Measurements from ENCODE around the gene KIAA1191. TPM values are rescaled to one million over a fixed set of nuclear protein-coding genes. Genes with fewer than 3 reads are reported as not detected.

KIAA1191 gene
- total and polyA plus RNA-seq, 2 of the 8 experiments (the other 6 are each of a cell fraction or from before 2014, with no cell fraction given): 86.4 to 88.0 TPM

DNA sequence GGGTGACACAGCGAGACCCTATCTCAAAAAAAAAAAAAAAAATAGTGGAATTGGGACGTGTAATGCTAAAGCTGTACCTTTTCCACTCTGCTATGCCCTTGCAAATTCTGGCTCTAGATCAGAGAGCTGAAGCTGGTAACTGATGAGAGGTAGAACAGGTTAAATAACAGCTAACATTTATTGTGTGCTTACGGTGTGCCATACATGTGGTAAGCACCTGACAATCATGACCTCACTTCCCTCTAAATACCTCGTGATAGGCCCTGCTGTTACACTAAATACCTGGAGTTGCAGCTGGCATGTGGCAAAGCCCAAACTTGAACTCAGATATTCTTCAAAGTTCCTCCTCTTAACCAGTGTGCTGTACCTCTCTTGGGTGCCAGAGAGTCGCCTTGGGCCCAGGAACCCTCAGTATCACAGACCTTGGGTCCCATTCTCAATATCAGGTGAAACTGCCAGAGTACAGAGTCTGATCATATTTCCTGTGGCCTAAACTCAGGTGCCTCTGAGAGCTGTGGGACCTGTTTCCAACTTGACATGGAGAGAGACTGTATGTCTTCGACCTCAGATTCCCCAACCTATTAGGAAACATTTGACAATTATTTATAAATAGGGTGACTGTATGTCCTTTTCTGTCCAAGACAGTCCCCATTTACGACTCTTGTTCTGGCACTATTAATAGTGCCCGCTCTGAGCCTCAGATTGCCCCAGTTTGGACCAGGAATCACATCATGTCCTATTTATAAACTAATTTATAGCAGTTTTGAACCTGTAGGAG is 8.6 kb upstream of the KIAA1191 start:
- Histone ChIP-seq H3K56ac (replicated peaks; ENCODE audit: insufficient read length, low read depth, low read length) (no peak overlapping the region), H3K18ac (ENCODE audit: extremely low read depth, low read length) (no peak overlapping the region), H3K23ac (ENCODE audit: insufficient read length) (no peak overlapping the region), H2BK5ac (ENCODE audit: low read depth, low read length) (no peak overlapping the region), H3K4ac (replicated peaks; ENCODE audit: insufficient read length, low read depth, low read length) (no peak overlapping the region), H3K14ac (ENCODE audit: insufficient read length) (no peak overlapping the region), H3K23me2 (ENCODE audit: low read depth, low read length) (peaks cover 14% of the 10 kb centered on the region), H3K27ac (ENCODE audit: low read depth, low read length) (no peak overlapping the region), H3K4me2 (ENCODE audit: insufficient read depth in 1 of 2, low read depth in 2 of 2, low read length in 2 of 2) (no peak overlapping the region), H3K4me1 (replicated peaks in 1 of 4; ENCODE audit: control insufficient read depth in 3 of 4, insufficient read depth in 4 of 4, low read length in 3 of 4) (peaks cover 0 to 5% (median 1%) of the 10 kb centered on the region in 4 experiments; a peak in 2 of 7 replicates), H2BK12ac (ENCODE audit: low read depth, low read length) (no peak overlapping the region), H3K4me3 (ENCODE audit: extremely low read depth in 1 of 4, insufficient read depth in 2 of 4, low read depth in 3 of 4, low read length in 4 of 4) (no peak overlapping the region), H4K20me1 (replicated peaks in 1 of 2; ENCODE audit: control insufficient read depth in 1 of 2, insufficient read depth in 2 of 2, low read length in 2 of 2) (peaks cover 0 to 3% of the 10 kb centered on the region in 2 experiments), H2BK120ac (replicated peaks; ENCODE audit: low read depth, low read length) (no peak overlapping the region), H4K91ac (replicated peaks; ENCODE audit: insufficient read length, low read length) (no peak overlapping the region), H2BK15ac (ENCODE audit: low read length) (no peak overlapping the region), H3K27me3 (replicated peaks in 1 of 4; ENCODE audit: control insufficient read depth in 3 of 4, extremely low read depth in 1 of 4, insufficient read depth in 3 of 4, low read length in 3 of 4) (peaks cover under 1 to 20% (median 16%) of the 10 kb centered on the region in 4 experiments), H4K8ac (ENCODE audit: extremely low read depth, insufficient read depth, low read length) (no peak overlapping the region), H4K5ac (ENCODE audit: insufficient read length, low read depth, low read length) (no peak overlapping the region), H3K79me2 (ENCODE audit: control insufficient read depth in 1 of 2, insufficient read depth in 2 of 2, low read length in 2 of 2) (no peaks in the 10 kb centered on the region), H2BK20ac (ENCODE audit: low read length) (no peak overlapping the region), H2AK5ac (ENCODE audit: low read depth, low read length) (no peak overlapping the region), H3K9me3 (ENCODE audit: insufficient read depth in 2 of 2, low read depth in 1 of 2, low read length in 1 of 2) (no peaks in the 10 kb centered on the region), H3K79me1 (ENCODE audit: low read depth, low read length) (no peaks in the 10 kb centered on the region), H3K9ac (replicated peaks in 1 of 4; ENCODE audit: extremely low read depth in 1 of 4, low read depth in 3 of 4, low read length in 3 of 4) (no peak overlapping the region), H2AFZ (ENCODE audit: low read length) (no peak overlapping the region), H3K36me3 (ENCODE audit: control insufficient read depth in 2 of 4, insufficient read depth in 4 of 4, low read length in 3 of 4) (peaks cover 0 to 6% (median 3%) of the 10 kb centered on the region in 4 experiments; a peak in 3 of 8 replicates)
- DNase-seq (ENCODE audit: low read depth in 1 of 2, low spot score in 2 of 2) (no peak), FAIRE-seq (no peak)
- TF ChIP-seq SAP30 (IDR thresholded peaks at IDR 0.05; ENCODE audit: insufficient read depth, insufficient replicate concordance, low read length) (no peak), SP4 (IDR thresholded peaks at IDR 0.05; ENCODE audit: low read length) (no peak), USF2 (IDR thresholded peaks at IDR 0.05; ENCODE audit: low read length) (no peak), SP1 (IDR thresholded peaks at IDR 0.05; ENCODE audit: low read depth, low read length) (no peak), TAF7 (optimal IDR thresholded peaks at IDR 0.05; ENCODE audit: borderline replicate concordance, low read depth, low read length) (no peak)
- 86% methylated on average over 7 of the region's 8 CpGs; no CpG with 5 or more reads in 1 of the 2 experiments for WGBS, 2 experiments (ENCODE audit: extremely low coverage in 1 of 2, insufficient coverage in 1 of 2, insufficient read length in 1 of 2, insufficient replicate concordance in 2 of 2, low coverage in 1 of 2, low lambda C conversion rate in 2 of 2, missing lambda C conversion rate in 1 of 2)
- ChIA-PET POLR2A (ENCODE audit: partially characterized antibody) (interaction anchor here (5.0 to 10.1 kb wide), 2 partner anchors 9 to 15 kb away, joined by 15 to 93 read pairs; partner anchors contain the start of genes HIGD2A, KIAA1191 and NOP16), CTCF (ENCODE audit: partially characterized antibody) (interaction anchor here (0.7 kb wide), 1 partner anchor 15 kb away, joined by 3 read pairs; no protein-coding TSS in a partner anchor)
